Measurements from ENCODE around the gene CUZD1.
"Not testable (repeated sequence)": the region's sequence is repeated elsewhere in the genome, so short reads cannot be mapped to it uniquely, and the experiment has no call there.

DNA sequence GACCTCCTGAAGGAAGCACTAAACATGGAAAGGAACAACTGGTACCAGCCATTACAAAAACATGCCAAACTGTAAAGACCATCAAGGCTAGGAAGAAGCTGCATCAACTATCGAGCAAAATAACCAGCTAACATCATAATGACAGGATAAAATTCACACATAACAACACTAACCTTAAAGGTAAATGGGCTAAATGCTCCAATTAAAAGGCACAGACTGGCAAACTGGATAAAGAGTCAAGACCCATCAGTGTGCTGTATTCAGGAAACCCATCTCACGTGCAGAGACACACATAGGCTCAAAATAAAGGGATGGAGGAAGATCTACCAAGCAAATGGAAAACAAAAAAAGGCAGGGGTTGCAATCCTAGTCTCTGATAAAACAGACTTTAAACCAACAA lies 23.1 kb upstream of the CUZD1 start:
- not testable (repeated sequence) for TF ChIP-seq CTCF (IDR thresholded peaks at IDR 0.05); POLR2AphosphoS5 (IDR thresholded peaks at IDR 0.05; ENCODE audit: low read depth, low read length); RXRA (IDR thresholded peaks at IDR 0.05; ENCODE audit: borderline replicate concordance, low read depth); TEAD4 (IDR thresholded peaks at IDR 0.05; ENCODE audit: borderline replicate concordance, insufficient read depth)

Measured in SK-N-SH (cell line).